Mucosa of stomach (tissue), 1 donor: Measurements from ENCODE around the gene SLC43A2.
"Not testable (repeated sequence)": the region's sequence is repeated elsewhere in the genome, so short reads cannot be mapped to it uniquely, and the experiment has no call there.

Source experiments
- H3K27me3 ChIP-seq: one replicate; pipeline ENCODE4 v1.7.0; 2013; ENCODE audit warnings: mild to moderate bottlenecking, low read length; ENCODE audit not compliant: control insufficient read depth, insufficient read depth
- H3K36me3 ChIP-seq: one replicate; pipeline ENCODE4 v1.7.0; 2013; ENCODE audit warnings: low read length; ENCODE audit not compliant: control insufficient read depth, insufficient read depth
- H3K4me1 ChIP-seq: one replicate; pipeline ENCODE4 v1.7.0; 2013; ENCODE audit warnings: mild to moderate bottlenecking, low read length; ENCODE audit not compliant: control insufficient read depth, insufficient read depth
- H3K4me3 ChIP-seq: one replicate; pipeline ENCODE4 v1.7.0; 2013; ENCODE audit warnings: low read length
- H3K9ac ChIP-seq: one replicate; pipeline ENCODE4 v1.7.0; 2013; ENCODE audit warnings: mild to moderate bottlenecking, low read length, moderate library complexity
- H3K9me3 ChIP-seq: one replicate; pipeline ENCODE4 v1.7.0; 2013; ENCODE audit warnings: mild to moderate bottlenecking, low read length, moderate library complexity; ENCODE audit not compliant: control insufficient read depth
- donor health status: Pancreatic carcinoma.

The SLC43A2 gene

DNA sequence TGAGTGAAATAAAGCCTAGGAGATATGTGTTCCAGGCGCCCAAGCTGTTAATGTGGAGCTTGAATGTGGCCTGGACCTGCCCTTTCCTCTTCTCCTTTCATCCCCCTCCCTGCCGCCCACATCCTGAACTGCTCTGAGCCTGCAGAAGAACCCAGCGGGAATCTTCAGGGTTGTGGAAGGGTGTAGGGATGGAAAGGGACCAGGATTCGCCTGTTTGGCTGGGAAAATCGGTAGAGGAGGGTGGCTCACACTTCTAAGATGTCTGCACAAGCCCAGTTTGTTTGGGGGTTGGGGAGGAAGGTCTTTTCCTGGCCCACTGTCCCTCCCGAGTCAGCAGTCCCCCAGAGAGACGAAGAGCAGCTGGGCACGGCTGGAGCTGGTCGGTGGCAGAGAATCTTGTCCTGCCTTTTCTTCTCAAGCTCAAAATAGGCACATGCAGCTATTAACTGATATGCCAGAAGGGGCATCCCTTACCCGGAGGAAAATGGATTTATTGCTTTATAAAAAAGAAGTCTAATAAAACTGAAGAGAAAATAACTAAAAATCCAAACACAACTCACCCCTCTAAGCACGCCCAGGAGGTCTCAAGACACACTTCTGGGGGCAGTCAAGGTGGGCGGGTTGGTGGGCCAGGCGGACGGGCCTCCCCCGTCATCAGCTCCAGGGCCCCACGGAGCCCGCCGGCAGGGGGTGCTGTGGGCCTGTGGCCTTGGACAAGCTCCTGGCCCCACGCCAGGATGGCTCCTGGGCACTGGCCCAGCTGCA is 54.5 kb downstream of the SLC43A2 start:
- H3K27me3 ChIP-seq = peaks cover 10% of the 10 kb centered on the region
- no peak overlapping the region for H3K9ac ChIP-seq
- no peaks in the 10 kb centered on the region for H3K9me3 ChIP-seq
- H3K36me3 ChIP-seq = no peaks in the 10 kb centered on the region
- peaks cover 39% of the 10 kb centered on the region for H3K4me1 ChIP-seq
- H3K4me3 ChIP-seq = no peak overlapping the region

DNA sequence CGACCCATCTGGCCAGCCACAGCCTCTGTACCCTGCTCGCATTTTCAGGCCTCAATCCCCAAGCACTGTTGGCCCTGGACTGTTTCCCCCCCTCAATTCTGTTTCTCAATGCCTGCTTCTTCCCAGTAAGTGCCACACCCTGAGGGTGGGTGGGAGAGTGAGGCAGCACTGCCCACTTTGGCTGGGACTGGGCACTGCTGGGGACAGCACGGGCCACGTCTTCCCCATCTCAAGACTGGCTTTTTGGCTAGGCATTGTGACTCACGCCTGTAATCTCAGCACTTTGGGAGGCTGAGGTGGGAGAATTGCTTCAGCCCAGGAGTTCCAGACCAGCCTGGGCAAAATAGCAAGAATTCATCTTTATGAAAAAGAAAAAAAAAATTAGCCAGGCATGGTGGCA is 56.0 kb downstream of the SLC43A2 start:
- peaks cover 34% of the 10 kb centered on the region for H3K4me1 ChIP-seq
- not testable (repeated sequence) for H3K36me3 ChIP-seq, H3K4me3 ChIP-seq, H3K9me3 ChIP-seq, H3K27me3 ChIP-seq, H3K9ac ChIP-seq

DNA sequence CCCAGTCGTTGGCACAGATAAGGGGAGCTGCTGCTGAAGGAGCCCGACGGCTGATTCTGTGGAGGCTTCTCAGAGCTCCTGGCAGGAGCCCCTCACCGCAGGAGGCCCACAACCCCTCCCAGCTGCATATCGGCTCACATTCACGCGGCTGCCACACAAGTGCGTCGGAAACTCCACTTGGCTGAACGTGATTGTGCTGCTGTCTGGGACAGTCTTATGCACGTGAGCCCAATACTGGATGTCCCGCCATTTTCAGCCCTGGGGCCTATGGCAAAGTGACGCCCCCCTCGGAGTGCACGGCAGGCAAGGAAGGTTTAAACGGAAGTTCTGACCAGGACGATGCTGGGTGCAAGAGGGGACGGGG is 57.3 kb downstream of the SLC43A2 start:
- H3K27me3 ChIP-seq = peaks cover 10% of the 10 kb centered on the region
- H3K9me3 ChIP-seq = no peaks in the 10 kb centered on the region
- H3K4me3 ChIP-seq = no peak overlapping the region
- no peak overlapping the region for H3K9ac ChIP-seq
- H3K4me1 ChIP-seq = peaks cover 21% of the 10 kb centered on the region
- no peaks in the 10 kb centered on the region for H3K36me3 ChIP-seq

DNA sequence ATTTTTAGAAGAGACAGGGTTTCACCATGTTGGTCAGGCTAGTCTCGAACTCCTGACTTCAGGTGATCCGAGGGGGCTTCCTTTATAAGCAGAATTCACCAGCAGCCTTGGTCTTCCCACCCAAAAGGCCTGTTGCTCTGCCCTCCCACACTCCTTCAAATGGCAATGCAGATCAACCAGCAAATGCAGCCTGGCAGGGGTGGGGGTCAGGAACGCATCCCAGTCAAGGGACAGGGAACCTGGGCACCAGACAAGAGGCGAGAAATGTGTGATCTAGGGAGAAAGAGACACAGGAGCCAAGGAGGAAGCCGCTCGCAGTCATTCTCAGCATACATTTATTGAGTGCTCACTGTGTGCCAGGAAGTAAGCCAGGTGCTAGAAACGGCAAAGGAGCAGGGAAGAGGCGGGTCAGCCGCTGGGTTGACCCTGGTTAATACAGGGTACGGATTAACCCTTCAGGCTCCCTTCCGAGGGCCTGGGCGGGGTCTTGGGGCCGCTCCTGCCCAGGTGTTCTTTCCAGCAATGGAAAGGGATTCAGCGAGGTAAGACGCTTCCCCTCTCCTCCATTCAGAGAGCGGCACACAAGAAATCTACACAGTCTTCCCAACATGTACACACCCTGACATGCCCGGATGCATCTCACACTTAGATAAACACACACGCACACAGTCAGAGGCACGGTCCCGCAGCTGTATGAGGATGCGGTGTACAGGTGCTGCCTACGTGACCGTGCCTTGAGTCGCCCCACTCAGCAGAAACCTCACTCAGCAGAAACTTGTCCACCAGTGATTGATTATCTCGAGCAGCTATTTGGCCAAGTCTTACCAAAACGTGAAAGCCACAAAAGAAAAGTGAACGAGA is 59.5 kb downstream of the SLC43A2 start:
- H3K36me3 ChIP-seq = no peaks in the 10 kb centered on the region
- no peak overlapping the region for H3K4me3 ChIP-seq
- peaks cover under 1% of the 10 kb centered on the region for H3K4me1 ChIP-seq
- H3K27me3 ChIP-seq = peaks cover 10% of the 10 kb centered on the region
- no peaks in the 10 kb centered on the region for H3K9me3 ChIP-seq
- H3K9ac ChIP-seq = no peak overlapping the region

DNA sequence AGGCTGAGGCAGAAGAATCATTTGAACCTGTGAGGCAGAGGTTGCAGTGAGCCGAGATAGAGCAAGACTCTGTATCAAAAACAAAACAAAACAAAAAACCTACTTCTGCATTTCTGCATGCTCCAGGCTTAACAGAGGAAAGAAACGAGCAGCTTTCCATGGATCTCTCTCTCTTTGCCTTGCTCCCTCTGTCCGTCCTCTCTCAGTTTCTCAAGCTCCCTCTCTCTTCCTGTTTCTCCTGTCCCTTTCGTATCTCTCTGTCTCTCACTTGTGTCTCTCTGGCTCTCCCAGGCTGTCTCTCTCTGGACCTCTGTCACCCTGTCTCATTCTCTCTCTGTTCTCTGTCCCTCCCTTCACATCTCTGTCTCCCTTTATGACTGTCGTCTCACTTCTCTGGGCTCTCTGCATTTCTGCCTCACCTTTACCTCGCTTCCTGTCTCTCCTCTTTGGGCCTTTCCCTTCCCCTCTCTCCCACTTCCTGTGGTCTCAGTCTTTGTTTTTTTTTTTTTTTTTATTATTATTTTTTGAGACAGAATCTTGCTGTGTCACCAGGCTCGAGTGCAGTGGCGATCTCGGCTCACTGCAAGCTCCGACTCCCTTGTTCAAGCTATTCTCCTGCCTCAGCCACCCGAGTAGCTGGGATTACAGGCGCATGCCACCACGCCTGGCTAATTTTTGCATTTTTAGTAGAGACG is 62.0 kb downstream of the SLC43A2 start:
- Histone ChIP-seq H3K4me3 (no peak overlapping the region), H3K4me1 (peaks cover 5% of the 10 kb centered on the region), H3K9ac (no peak overlapping the region), H3K9me3 (no peaks in the 10 kb centered on the region), H3K36me3 (no peaks in the 10 kb centered on the region), H3K27me3 (peaks cover 10% of the 10 kb centered on the region)

DNA sequence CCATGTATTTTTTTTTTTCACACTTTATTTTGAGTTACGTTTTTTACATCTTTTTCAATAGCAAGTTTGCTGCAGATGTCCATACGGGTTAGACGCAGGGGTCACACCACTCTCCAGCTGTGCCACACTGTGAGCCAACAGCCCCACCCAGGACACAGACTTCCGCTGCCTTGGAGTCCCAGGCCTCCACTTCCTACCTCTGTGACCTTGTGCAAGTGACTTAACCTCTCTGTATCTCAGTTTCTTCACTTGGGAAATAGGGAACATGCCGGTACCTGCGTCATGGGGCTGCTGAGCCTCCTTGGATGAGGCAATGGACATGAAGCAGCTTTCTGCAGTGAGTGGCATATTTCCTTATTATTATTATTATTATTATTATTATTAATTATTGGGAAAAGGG is 62.8 kb downstream of the SLC43A2 start:
- H3K27me3 ChIP-seq = peaks cover 6% of the 10 kb centered on the region
- no peak overlapping the region for H3K4me3 ChIP-seq
- no peak overlapping the region for H3K9ac ChIP-seq
- peaks cover 13% of the 10 kb centered on the region for H3K4me1 ChIP-seq
- H3K9me3 ChIP-seq = no peaks in the 10 kb centered on the region
- H3K36me3 ChIP-seq = no peaks in the 10 kb centered on the region

DNA sequence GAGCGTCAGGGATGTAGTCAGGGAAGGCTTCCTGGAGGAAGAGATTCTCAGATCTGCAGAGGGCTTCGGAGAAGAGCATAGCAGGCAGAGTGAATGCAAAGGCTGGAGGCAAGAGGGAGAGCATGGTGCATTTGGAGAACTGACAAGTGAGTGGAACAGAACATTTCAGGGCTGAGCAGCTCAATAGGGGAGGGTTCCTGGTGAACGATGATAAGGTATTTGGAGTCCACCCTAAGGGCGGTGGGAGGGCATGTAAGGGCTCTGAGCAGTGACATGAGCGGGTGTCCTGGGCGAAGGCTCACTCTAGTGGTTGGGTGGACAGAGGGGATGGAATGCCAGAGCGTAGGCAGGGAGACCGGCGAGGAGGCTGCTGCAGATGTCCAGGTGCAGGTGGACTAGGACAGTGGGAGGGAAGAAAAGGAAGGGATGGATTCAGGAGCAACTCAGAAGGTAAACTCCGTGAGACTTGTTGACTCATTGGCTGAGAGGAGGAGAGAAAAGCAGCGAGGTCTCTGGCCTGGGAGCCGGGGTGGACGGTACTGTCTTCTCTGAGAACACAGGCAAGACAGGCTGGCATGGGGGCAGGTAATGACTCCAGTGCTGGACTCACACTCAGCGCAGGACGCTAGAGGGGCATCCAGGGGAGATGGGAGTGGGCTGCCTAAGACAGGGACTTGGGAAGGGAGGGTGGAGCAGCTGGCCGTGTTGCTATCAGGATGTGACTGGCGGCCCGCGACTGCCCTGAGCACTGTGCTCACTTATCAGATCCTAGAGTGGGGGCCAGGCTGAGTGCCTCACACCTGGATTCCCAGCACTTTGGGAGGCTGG is 64.6 kb downstream of the SLC43A2 start:
- H3K27me3 ChIP-seq = no peaks in the 10 kb centered on the region
- H3K9me3 ChIP-seq = no peaks in the 10 kb centered on the region
- no peak overlapping the region for H3K9ac ChIP-seq

DNA sequence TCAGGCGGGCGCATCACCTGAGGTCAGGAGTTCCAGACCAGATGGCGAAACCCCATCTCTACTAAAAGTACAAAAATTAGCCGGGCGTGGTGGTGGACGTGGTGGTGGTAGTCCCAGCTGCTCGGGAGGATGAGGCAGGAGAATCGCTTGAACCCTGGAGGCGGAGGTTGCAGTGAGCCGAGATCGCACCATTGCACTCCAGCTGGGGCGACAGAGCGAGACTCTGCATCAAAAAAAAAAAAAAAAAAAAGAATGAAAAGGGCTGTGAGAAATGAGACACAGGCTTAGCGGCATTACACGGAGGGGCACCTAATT is 65.2 kb downstream of the SLC43A2 start:
- peaks cover 28% of the 10 kb centered on the region for H3K4me1 ChIP-seq
- H3K36me3 ChIP-seq, H3K27me3 ChIP-seq, H3K9ac ChIP-seq, H3K9me3 ChIP-seq, H3K4me3 ChIP-seq: not testable (repeated sequence)

More for the DNA sequence above, 64.6 kb downstream of the SLC43A2 start:
- H3K4me1 ChIP-seq = peaks cover 28% of the 10 kb centered on the region
- no peak overlapping the region for H3K4me3 ChIP-seq
- no peaks in the 10 kb centered on the region for H3K36me3 ChIP-seq

DNA sequence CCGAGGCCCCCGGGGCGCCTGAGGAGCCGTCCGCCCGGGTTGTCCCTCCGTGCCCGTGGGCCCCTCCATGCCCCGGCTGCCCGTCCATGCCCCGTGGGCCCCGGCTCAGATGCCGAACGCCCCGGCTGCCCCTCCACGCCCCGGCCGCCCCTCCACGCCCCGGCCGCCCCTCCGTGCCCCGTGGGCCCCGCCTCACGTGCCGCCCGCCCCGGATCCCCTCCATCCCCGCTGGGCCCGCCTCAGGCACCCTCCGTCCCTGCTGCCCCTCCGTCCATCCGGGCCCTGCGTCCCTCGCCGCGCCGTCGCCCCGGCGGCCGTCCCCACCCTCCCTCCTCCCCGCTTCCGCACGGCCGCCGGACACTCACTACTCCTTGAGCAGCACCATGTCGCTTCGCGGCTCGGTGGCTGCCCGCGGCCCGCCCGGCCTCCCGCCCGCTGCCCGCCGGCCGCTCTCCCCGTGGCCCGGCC is 66.4 kb downstream of the SLC43A2 start:
- Histone ChIP-seq H3K4me1 (peaks cover 33% of the 10 kb centered on the region), H3K9ac (peak overlapping the region; percentile 78), H3K9me3 (no peaks in the 10 kb centered on the region), H3K27me3 (no peaks in the 10 kb centered on the region), H3K4me3 (no peak overlapping the region), H3K36me3 (no peaks in the 10 kb centered on the region)

DNA sequence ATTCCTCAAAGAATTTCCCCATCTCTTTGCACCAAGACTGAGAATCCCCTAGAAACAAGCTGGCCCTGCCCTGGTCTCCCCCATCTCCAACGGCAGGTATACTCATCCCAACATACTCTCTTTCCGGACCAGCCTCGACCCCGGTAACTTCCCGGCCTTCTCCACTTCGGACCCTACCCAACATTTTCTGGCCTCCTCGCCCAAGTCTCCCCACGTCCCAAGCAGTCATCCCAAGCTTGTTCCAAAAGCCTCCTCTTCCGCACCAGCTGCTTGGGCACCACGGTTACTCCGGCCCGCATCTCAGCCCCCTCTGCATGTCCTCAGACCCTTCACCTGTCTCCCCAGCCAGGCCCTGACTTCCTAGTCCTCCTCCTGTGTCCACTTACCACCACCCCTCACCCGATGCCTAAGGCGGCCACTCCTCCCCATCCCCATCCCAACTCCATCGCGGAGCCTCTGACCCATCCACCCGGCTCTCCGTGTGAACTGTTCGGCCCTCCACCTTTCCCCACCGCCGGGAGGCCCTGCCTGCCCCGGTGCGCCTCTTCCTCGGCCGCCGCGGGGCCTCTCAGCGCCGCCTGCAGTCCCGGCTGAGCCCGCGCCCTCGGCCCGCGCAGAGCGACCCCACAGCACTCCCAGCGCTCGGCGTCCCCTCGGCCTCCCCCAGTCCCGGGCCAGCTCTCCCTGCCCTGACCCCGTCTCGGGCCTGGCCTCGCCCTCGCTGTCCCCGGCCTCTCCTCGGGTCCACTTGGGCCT is 67.0 kb downstream of the SLC43A2 start:
- Histone ChIP-seq H3K27me3 (no peaks in the 10 kb centered on the region), H3K9me3 (no peaks in the 10 kb centered on the region), H3K36me3 (no peaks in the 10 kb centered on the region), H3K4me3 (peak overlapping the region; percentile 71), H3K4me1 (peaks cover 36% of the 10 kb centered on the region), H3K9ac (peak overlapping the region; percentile 78)

DNA sequence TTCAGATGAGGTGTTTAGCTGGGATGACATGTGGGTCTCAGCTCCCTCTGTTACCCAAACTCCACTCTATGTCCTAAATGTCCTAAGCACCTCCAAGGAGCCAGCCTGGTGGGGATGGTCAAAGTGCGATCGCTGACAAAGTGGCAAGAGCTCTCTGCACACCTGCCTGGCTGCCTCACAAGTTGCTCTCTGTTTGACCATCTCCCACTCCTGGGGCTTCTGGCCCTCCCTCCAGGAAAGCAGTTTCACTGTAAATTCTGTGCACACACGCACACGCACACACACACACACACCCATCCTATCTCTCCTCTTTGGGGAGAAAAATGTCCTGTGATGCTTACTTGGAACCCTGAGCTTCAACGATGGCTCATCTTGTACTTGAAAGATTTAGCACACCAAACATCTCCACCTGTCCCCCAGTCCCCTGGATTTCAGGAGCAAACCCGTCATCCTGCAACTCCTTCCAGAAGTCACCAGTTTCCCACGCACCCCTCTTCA is 67.7 kb downstream of the SLC43A2 start:
- no peaks in the 10 kb centered on the region for H3K9me3 ChIP-seq
- H3K9ac ChIP-seq = peak overlapping the region; percentile 78
- no peaks in the 10 kb centered on the region for H3K27me3 ChIP-seq
- H3K4me3 ChIP-seq = peak overlapping the region; percentile 71
- no peaks in the 10 kb centered on the region for H3K36me3 ChIP-seq
- H3K4me1 ChIP-seq = peaks cover 36% of the 10 kb centered on the region
